NOMO-1 (cell line): ENCODE measurements around the gene RAB11FIP4.
A peak's percentile ranks its signal among the peaks of the same experiment; 100 is the strongest.

ENCODE experiments used
- DNase-seq, 2 experiments: peaks; one replicate each; lab custom pipeline; 2025; ENCODE audit not compliant: unreplicated experiment in 2 of 2; lab: John Stamatoyannopoulos, UW

The RAB11FIP4 gene

DNA sequence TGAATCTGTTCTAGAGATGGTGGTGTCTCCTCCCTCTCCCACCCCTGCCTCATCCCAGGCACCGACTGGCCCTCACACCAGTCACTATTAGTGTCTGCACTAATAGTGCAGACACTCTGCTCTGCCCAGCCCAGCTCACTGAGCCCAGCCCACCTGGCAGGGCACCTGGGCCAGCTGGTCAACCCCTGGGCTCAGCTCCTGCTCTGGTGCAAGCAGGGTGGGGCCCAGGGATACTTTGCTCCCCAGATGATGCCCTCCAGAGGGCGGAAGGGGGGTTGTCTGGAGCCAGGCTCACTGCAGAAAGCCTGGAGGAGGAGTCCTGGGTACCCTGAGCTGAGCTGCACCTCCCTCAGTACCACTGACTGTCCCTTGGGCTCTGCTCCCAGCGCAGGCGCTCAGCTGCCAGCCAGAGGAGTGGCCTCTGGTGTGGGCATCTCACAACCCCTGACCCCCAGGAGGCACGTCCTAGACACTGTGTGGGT is 14.5 kb downstream of the RAB11FIP4 start:
- DNase-seq = no peak

- DNase-seq = no peak
These were observed 17.1 kb downstream of the RAB11FIP4 start for GRCh38 chr17:31408586-31408985.

GRCh38 chr17:31411707-31412285 is 20.3 kb downstream of the RAB11FIP4 start:
- no peak for DNase-seq

DNA sequence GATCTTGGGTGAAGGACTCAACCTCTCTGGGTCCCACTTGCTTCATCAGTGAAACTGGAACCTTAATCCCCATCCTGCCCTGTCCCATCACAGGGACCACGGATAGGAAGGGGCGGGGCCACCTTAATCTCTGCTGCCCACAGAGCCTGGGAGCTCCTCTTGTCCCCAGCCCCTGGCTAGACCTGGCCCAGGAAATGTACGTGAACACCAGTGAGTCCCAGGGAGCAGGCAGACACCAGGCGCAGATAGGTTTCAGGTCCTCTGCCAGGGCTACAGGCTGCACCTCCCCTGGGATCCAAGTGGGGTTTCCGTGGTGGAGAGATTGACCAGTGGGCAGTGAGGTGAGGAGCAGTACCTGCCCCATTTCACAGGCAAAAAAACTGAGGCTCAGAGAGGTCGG is 21.0 kb downstream of the RAB11FIP4 start:
- DNase-seq = no peak

DNA sequence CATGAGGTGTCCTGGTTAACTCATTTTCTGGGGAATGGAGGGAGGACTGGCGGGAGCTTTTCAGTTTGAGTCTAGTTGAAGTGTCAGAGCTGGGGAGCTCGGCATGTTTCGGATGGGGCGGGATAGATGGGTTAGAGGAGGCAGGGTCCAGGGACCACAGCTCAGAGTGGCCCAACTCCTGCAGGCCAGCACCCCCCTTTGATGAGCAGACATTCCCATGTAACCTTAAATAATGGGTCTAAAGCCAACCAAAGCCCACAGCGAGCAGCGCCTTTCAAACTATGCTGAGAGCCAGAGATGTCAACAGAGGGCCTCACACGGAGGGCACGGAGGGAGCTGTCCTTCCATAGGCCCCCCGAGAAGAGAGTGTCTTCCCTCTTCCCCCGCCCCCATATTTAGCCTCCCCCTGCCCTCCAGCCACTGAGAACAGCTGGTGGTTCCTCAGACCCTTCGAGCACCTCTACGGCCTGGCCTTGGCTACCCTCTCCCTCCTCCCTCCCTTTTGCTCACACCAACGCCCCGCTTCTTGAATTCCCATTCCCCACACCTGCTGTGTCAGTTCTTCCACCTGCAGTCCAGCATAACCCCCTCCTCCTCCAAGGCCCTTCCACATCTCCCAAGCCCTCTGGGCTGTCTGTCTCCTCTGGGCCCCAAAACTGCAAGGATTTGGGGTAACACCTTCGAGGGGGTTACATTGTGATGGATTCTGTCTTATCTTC is 21.8 kb downstream of the RAB11FIP4 start:
- no peak for DNase-seq

DNA sequence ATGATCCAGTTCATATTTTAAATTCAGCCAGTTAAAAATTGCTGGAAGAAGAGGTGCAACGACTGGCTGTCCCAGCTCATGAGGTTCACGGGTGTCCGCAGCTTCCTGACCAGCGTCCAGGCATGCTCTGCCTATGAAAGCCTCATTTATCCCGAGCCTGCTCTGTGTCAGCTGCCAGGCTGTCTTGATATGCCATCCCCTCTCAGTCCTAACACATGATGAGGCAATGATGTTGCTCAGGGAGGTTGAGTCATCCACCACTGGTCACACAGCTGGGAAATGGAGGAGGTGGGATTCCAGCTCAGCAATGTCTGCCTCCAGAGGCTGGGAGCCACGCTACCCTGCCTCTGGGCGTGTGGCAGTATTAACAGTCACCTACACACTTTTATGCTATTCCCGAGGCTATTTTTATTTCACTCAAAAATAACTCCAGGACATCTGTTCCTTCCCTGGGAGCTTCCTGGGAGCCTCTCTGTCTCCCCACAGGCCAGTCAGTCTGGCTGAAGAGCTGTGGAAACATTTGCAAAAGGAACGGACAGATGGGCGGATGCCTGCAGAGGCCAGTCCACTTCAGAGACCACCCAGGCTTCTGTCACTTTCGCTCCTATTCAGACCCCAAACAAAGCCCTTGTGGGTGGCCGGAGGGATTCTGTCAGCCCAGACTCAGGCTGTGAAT is 22.5 kb downstream of the RAB11FIP4 start:
- no peak for DNase-seq

- no peak for DNase-seq
These were observed 23.1 kb downstream of the RAB11FIP4 start for GRCh38 chr17:31414550-31414918.

GRCh38 chr17:31415004-31415454 is 23.6 kb downstream of the RAB11FIP4 start:
- DNase-seq = peak; percentile 79 to 91

DNA sequence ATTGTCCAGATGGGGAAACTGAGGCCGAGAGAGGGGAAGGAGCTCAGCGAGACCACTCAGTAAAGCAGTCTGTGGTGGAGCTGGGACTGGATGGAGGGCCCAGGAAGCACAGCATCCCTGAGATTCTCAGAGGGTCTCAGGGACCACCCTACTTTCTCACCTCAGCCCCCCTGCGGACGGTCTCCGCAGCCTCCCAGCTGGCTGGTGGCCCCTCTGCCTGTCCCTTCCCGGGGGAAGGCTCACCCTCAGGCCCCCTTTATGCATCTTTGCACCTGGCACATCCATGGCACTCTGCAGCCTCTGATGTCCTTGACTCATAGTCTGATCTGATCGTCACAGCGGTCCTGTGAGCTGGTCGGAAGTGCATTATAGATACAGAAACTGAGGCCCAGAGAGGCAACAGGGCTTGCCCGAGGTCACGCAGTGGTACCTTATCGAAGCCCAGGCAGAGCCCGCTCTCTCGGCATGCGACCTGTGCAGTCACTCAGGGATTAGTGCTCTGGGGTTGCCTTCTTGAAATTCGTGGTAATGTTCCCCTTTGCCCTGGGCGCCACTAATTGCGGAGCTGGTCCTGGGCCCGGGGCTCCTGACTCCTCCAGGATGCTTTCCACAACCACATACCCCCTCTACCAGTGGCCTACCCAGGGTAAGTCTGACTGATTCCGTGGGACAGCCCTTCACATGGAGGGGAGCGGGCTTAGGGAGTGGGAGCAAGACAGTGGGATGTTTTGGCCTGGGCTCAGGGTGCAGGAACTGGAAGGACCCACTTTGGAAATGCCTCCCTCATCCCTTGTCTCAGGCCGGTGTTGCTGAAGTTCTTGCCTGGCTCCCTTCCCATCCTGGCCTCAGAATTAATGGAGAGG is 24.4 kb downstream of the RAB11FIP4 start:
- DNase-seq = no peak

DNA sequence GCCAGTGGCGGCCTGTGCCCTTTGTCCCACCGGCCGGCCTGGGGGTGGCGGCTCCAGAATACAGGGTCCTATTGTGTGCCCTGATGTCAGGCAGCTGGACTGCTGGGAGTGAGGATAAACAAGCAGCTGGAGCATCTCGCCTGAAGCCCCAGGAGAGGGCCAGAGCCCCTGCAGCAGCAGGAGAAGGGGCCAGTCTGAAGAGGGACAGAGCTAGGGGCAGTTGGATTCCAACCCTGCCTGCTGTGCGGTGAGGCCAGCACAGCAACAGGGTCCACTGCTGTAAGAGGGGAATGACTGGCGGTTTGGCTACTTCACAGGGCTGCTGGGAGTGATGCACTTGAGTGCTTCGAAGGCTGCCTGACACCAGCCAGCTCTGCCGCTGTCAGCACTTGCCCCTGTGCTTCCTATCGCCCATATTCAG is 25.0 kb downstream of the RAB11FIP4 start:
- no peak for DNase-seq

- DNase-seq = no peak
These were observed 25.7 kb downstream of the RAB11FIP4 start for GRCh38 chr17:31417051-31417792.

GRCh38 chr17:31418773-31419350 is 27.4 kb downstream of the RAB11FIP4 start:
- DNase-seq = no peak

DNA sequence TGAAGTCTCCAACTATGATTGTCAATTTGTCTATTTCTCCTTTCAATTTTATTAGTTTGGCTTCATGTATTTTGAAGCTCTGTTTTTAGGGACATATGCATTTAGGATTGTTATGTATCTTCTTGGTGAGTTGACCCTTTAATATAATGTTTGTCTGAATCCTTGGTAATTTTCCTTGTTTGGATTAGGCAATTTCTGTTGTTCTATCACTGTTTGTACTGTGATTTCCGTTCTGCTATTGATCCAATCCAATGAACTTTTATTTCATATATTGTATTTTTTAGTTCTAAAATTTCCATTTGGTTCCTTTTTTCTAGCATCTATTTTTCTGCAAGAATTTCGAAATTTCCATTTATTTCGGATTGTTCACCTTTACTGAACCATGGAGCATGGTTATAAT is 31.0 kb downstream of the RAB11FIP4 start:
- DNase-seq = no peak

GRCh38 chr17:31424944-31425281 is 33.4 kb downstream of the RAB11FIP4 start:
- DNase-seq = no peak

DNA sequence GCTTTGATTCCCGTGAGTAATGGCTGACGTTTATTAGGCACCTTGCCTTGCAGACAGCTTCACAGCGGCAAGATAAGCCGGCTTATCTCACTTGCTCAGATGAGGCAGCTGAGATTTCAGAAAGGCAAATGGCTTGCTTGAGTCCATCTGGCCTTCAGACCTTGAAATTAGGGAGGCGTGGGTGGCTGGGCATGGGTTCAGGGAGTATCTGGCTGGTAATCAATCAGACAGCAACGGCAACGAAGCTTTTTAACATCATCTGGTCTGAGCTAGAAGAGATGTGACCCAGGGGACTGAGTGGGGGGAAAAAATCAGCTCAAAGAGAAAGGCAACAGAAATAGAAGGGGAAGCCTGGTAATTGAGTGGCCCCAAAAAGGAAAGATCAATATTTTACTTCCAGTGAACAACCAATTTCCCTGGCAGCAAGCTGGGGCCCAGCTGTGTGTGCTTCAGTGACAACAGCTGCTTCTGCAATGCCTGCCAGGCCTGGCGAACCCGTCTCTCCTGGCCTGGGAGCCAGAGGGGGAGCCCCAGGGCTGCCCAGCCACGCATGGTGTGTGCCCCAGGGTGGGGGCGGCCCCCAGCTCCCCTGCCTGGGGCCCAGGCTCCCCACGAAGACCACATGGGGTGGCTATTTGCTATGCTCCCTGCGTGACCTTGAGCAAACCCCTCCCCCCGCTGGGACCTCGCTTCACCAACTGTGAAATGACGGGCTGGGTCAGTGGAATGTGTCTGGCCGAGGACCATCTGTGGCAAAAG is 34.0 kb downstream of the RAB11FIP4 start:
- DNase-seq = no peak

DNA sequence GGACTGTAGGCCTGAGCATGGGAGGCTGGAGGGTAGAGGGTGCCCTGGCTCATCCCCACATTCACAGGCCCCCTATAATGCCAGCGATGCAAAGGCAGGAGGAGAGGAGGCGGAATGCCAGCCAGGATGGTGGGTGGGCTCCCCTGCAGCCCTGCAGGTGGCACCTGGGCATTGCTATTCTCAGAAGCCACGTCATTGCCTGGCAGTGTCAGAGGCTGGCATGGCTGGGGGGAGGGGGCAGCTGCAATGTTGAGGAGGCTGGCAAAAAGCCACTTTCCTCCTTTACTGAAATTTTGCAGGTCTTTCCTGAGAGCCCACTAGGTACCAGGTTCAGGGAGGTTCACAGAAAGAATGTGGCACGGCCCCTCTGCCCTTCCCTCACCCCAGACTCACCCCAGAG is 36.2 kb downstream of the RAB11FIP4 start:
- no peak for DNase-seq

GRCh38 chr17:31428111-31428510 is 36.6 kb downstream of the RAB11FIP4 start:
- no peak for DNase-seq

DNA sequence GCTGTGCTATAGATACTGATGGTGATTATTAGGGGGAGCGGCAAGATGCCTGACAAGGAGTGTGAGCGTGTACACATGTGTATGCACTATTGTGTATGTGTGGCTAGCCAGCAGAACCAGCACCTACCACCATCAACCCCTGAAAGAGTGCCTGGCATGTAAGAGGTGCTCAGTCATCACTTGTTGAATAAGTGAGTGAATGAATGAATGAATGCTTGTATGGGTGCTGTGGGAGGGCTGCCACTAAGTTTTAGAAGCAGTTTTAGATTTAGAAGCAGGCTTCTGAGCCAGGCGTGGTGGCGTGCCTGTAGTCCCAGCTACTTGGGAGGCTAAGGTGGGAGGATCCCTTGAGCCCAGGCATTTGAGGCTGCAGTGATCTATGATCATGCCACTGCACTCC is 37.0 kb downstream of the RAB11FIP4 start:
- no peak for DNase-seq

GRCh38 chr17:31431098-31431851 is 39.8 kb downstream of the RAB11FIP4 start:
- no peak for DNase-seq
